ENCODE measurements around the gene ECI1.

DNA sequence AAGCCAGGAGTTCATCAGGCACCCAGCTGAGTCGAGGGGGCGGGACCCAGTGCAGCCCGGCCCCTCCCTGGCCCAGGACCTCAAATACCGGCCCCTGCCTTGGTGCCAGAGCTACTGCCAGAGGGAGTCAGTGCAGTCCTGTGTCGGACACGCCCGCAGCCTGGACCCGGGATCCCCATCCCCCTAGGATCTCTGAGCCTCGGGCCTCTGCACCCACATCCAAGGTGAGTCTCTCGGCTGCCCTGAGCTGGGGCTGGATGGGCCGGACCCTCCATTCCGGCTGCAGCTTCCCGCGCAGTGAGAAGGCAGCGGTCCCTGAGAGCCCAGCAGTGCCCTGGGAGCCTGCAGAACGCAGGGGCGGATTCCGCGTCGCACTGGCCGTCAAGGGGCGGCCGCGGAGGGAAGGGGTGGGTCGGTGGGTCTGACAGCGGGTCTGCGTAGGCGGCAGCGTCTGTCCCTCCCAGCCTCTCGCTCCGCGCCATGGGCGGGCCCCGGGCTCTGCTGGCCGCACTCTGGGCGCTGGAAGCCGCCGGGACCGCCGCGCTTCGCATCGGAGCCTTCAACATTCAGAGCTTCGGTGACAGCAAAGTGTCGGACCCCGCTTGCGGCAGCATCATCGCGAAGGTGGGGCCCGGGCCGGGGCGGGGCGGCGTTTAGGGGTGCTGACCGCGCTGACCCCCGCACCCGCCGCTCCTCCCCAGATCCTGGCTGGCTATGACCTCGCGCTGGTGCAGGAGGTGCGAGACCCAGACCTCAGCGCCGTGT lies 14.9 kb downstream of the ECI1 start, which contains the start of gene DNASE1L2:
- no peak for TF ChIP-seq EZH2phosphoT487 (IDR thresholded peaks at IDR 0.05)
- TF ChIP-seq, protein P1, sequence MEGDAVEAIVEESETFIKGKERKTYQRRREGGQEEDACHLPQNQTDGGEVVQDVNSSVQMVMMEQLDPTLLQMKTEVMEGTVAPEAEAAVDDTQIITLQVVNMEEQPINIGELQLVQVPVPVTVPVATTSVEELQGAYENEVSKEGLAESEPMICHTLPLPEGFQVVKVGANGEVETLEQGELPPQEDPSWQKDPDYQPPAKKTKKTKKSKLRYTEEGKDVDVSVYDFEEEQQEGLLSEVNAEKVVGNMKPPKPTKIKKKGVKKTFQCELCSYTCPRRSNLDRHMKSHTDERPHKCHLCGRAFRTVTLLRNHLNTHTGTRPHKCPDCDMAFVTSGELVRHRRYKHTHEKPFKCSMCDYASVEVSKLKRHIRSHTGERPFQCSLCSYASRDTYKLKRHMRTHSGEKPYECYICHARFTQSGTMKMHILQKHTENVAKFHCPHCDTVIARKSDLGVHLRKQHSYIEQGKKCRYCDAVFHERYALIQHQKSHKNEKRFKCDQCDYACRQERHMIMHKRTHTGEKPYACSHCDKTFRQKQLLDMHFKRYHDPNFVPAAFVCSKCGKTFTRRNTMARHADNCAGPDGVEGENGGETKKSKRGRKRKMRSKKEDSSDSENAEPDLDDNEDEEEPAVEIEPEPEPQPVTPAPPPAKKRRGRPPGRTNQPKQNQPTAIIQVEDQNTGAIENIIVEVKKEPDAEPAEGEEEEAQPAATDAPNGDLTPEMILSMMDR (IDR thresholded peaks at IDR 0.05): no peak
- TF ChIP-seq EZH2 (IDR thresholded peaks at IDR 0.05): no peak

Data from neural progenitor cell (in vitro differentiated cells).